ENCODE results near the gene SCMH1. TPM values are rescaled to one million over a fixed set of nuclear protein-coding genes. Genes with fewer than 3 reads are reported as not detected.
"Not testable (repeated sequence)": the region's sequence is repeated elsewhere in the genome, so short reads cannot be mapped to it uniquely, and the experiment has no call there.

SCMH1 gene
- total RNA-seq, 2 experiments from 2014 or later = 25.1 to 30.3 TPM

DNA sequence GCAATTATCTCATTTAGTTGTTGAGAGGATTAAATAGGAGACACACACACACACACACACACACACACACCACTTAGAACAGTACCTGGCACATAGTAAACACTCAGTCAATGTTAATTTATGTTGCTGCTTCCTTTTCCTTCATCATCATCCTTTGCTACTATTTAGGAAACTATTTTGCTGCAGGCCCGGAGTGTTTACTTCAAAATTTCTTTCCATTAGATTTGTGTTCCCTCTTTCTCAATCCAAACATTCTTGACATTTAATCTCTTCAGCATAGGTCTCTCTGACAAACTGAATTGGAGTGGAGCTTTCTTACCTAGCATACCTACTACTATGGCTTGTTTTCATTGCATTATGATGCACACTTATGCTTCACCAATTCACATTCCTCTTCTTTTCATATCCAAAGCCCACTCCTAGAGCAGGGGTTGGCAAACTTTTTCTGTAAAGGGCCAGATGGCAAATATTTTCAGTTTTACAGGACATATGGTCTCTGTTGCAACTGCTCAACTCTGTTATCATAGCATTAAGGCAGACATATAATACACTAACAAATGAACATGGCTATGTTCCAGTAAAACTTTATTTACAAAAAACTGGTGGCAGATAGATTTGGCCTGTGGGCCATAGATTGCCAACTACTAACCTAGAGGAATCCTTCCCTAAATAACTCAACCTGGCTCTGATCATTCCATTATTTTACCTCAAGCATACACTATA lies 49.5 kb downstream of the SCMH1 start:
- CTCF ChIA-PET = no interaction called here
- Mint-ChIP-seq H3K27me3 (ENCODE audit: low read depth) (no peaks in the 10 kb centered on the region), H3K4me3 (no peak overlapping the region), H3K4me1 (ENCODE audit: low read depth) (no peaks in the 10 kb centered on the region), H3K27ac (no peak overlapping the region), H3K9me3 (ENCODE audit: insufficient read depth) (no peaks in the 10 kb centered on the region), H3K36me3 (ENCODE audit: low read depth) (no peaks in the 10 kb centered on the region)
- DNase-seq = no peak
- POLR2A ChIA-PET = no interaction called here
- no peak for ATAC-seq

GRCh38 chr1:41184446-41184845 lies 57.7 kb downstream of the SCMH1 start:
- no peak for DNase-seq
- ChIA-PET POLR2A (no interaction called here), CTCF (interaction anchor here (1.1 kb wide), 1 partner anchor 12 kb away, joined by 3 read pairs; no protein-coding TSS in a partner anchor)
- Mint-ChIP-seq H3K36me3 (ENCODE audit: low read depth) (peaks cover 10% of the 10 kb centered on the region), H3K27me3 (ENCODE audit: low read depth) (no peaks in the 10 kb centered on the region), H3K27ac (no peak overlapping the region), H3K4me3 (no peak overlapping the region), H3K4me1 (ENCODE audit: low read depth) (no peaks in the 10 kb centered on the region), H3K9me3 (ENCODE audit: insufficient read depth) (no peaks in the 10 kb centered on the region)
- ATAC-seq = no peak

DNA sequence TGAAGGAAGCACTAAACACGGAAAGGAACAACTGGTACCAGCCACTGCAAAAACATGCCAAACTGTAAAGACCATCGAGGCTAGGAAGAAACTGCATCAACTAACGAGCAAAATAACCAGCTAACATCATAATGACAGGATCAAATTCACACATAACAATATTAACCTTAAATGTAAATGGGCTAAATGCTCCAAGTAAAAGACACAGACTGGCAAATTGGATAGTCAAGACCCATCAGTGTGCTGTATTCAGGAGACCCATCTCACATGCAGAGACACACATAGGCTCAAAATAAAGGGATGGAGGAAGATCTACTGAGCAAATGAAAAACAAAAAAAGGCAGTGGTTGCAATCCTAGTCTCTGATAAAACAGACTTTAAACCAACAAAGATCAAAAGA lies 63.9 kb downstream of the SCMH1 start:
- CTCF ChIA-PET; H3K9me3 Mint-ChIP-seq (ENCODE audit: insufficient read depth); ATAC-seq; H3K27ac Mint-ChIP-seq; H3K27me3 Mint-ChIP-seq (ENCODE audit: low read depth); DNase-seq; H3K4me1 Mint-ChIP-seq (ENCODE audit: low read depth); H3K4me3 Mint-ChIP-seq; POLR2A ChIA-PET: not testable (repeated sequence)
- peaks cover 22% of the 10 kb centered on the region for H3K36me3 Mint-ChIP-seq (ENCODE audit: low read depth)

DNA sequence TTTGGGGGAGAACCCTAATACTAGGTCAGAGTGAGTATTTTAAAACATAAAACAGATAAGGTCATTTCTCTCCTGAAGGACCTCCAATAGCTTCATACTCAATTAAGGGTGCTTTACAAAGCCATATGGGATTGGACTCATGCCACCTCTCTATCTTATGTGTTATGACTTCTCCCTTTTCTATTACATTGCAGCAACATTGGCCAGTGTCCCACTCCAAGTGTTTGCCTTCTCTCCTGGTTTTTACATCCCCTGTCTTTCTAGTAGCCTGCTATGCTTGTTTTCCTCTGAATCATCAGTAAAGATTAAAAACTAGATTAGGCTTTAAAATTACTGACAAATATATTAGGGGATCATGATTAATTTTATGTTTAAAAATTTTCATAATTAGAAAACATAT lies 66.6 kb downstream of the SCMH1 start:
- no peaks in the 10 kb centered on the region for H3K4me1 Mint-ChIP-seq (ENCODE audit: low read depth)
- H3K27me3 Mint-ChIP-seq (ENCODE audit: low read depth) = no peaks in the 10 kb centered on the region
- CTCF ChIA-PET = interaction anchor here (0.8 kb wide), 1 partner anchor 242 kb away, joined by 3 read pairs; no protein-coding TSS in a partner anchor
- no peaks in the 10 kb centered on the region for H3K9me3 Mint-ChIP-seq (ENCODE audit: insufficient read depth)
- H3K27ac Mint-ChIP-seq = no peak overlapping the region
- POLR2A ChIA-PET = no interaction called here
- peaks cover 19% of the 10 kb centered on the region for H3K36me3 Mint-ChIP-seq (ENCODE audit: low read depth)
- H3K4me3 Mint-ChIP-seq = no peak overlapping the region
- ATAC-seq = no peak
- DNase-seq = no peak

DNA sequence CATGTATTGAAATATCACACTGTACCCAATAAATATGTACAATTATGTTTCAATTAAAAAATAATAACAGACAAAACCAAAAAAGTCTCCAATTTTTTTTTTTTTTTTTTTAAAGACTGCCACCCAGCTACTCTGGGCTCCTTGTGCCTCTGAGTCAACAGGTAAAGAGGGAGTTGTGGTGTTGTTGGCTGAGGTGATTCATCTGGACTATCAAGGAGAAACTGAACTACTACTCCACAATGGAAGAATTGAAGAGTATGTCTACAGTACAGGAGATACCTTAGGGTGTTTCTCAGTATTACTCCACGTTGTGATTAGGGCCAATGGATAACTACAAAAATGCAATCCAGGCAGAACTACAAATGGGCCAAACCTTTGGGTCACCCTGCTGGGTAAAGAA lies 67.9 kb downstream of the SCMH1 start:
- Mint-ChIP-seq H3K4me3 (no peak overlapping the region), H3K27ac (no peak overlapping the region), H3K4me1 (ENCODE audit: low read depth) (no peaks in the 10 kb centered on the region), H3K27me3 (ENCODE audit: low read depth) (no peaks in the 10 kb centered on the region), H3K9me3 (ENCODE audit: insufficient read depth) (no peaks in the 10 kb centered on the region), H3K36me3 (ENCODE audit: low read depth) (peaks cover 15% of the 10 kb centered on the region)
- ATAC-seq (no peak), DNase-seq (no peak)
- ChIA-PET CTCF (no interaction called here), POLR2A (interaction anchor here (0.6 kb wide), 1 partner anchor 1726 kb away, joined by 4 read pairs; no protein-coding TSS in a partner anchor)

- no peak for ATAC-seq
- no peak for DNase-seq
- CTCF ChIA-PET = no interaction called here
- no peak overlapping the region for H3K27ac Mint-ChIP-seq
- H3K27me3 Mint-ChIP-seq (ENCODE audit: low read depth) = no peaks in the 10 kb centered on the region
- H3K4me1 Mint-ChIP-seq (ENCODE audit: low read depth) = no peaks in the 10 kb centered on the region
- H3K4me3 Mint-ChIP-seq = no peak overlapping the region
- peaks cover 18% of the 10 kb centered on the region for H3K36me3 Mint-ChIP-seq (ENCODE audit: low read depth)
- POLR2A ChIA-PET = no interaction called here
- peaks cover 2% of the 10 kb centered on the region for H3K9me3 Mint-ChIP-seq (ENCODE audit: insufficient read depth)
Measured at GRCh38 chr1:41173651-41174050, 68.5 kb downstream of the SCMH1 start.

- Mint-ChIP-seq H3K9me3 (ENCODE audit: insufficient read depth) (peaks cover 23% of the 10 kb centered on the region), H3K4me3 (no peak overlapping the region), H3K27ac (no peak overlapping the region), H3K4me1 (ENCODE audit: low read depth) (no peaks in the 10 kb centered on the region), H3K27me3 (ENCODE audit: low read depth) (no peaks in the 10 kb centered on the region), H3K36me3 (ENCODE audit: low read depth) (peaks cover 25% of the 10 kb centered on the region)
- CTCF ChIA-PET = interaction anchor here (1.1 kb wide), 1 partner anchor 13 kb away, joined by 3 read pairs; no protein-coding TSS in a partner anchor
- no peak for ATAC-seq
- POLR2A ChIA-PET = no interaction called here
- DNase-seq = no peak
Measured at GRCh38 chr1:41171266-41171874, 70.7 kb downstream of the SCMH1 start.

- peaks cover 23% of the 10 kb centered on the region for H3K9me3 Mint-ChIP-seq (ENCODE audit: insufficient read depth)
- no peak for ATAC-seq
Measured at GRCh38 chr1:41169799-41170180, 72.3 kb downstream of the SCMH1 start.

GRCh38 chr1:41169066-41169798 lies 72.9 kb downstream of the SCMH1 start:
- peaks cover 2% of the 10 kb centered on the region for H3K4me1 Mint-ChIP-seq (ENCODE audit: low read depth)
- ChIA-PET POLR2A (no interaction called here), CTCF (interaction anchor here (0.7 kb wide), 1 partner anchor 246 kb away, joined by 3 read pairs; no protein-coding TSS in a partner anchor)
- H3K27me3 Mint-ChIP-seq (ENCODE audit: low read depth) = no peaks in the 10 kb centered on the region
- H3K27ac Mint-ChIP-seq = no peak overlapping the region
- ATAC-seq (no peak), DNase-seq (no peak)
- H3K4me3 Mint-ChIP-seq = no peak overlapping the region
- H3K36me3 Mint-ChIP-seq (ENCODE audit: low read depth) = peaks cover 18% of the 10 kb centered on the region
- H3K9me3 Mint-ChIP-seq (ENCODE audit: insufficient read depth) = peaks cover 23% of the 10 kb centered on the region

More at GRCh38 chr1:41169799-41170180, 72.3 kb downstream of the SCMH1 start:
- Mint-ChIP-seq H3K4me3 (no peak overlapping the region), H3K4me1 (ENCODE audit: low read depth) (peaks cover 2% of the 10 kb centered on the region), H3K27ac (no peak overlapping the region), H3K36me3 (ENCODE audit: low read depth) (peaks cover 20% of the 10 kb centered on the region), H3K27me3 (ENCODE audit: low read depth) (no peaks in the 10 kb centered on the region)
- DNase-seq = no peak
- POLR2A ChIA-PET = no interaction called here
- CTCF ChIA-PET = no interaction called here

- H3K4me3 Mint-ChIP-seq = no peak overlapping the region
- peaks cover 2% of the 10 kb centered on the region for H3K4me1 Mint-ChIP-seq (ENCODE audit: low read depth)
- peaks cover 17% of the 10 kb centered on the region for H3K36me3 Mint-ChIP-seq (ENCODE audit: low read depth)
- ChIA-PET POLR2A (no interaction called here), CTCF (no interaction called here)
- DNase-seq (no peak), ATAC-seq (no peak)
- no peak overlapping the region for H3K27ac Mint-ChIP-seq
- no peaks in the 10 kb centered on the region for H3K27me3 Mint-ChIP-seq (ENCODE audit: low read depth)
- peaks cover 23% of the 10 kb centered on the region for H3K9me3 Mint-ChIP-seq (ENCODE audit: insufficient read depth)
Measured at GRCh38 chr1:41167667-41168066, 74.4 kb downstream of the SCMH1 start.

- H3K27me3 Mint-ChIP-seq (ENCODE audit: low read depth) = no peaks in the 10 kb centered on the region
- H3K4me3 Mint-ChIP-seq = no peak overlapping the region
- H3K9me3 Mint-ChIP-seq (ENCODE audit: insufficient read depth) = peaks cover 23% of the 10 kb centered on the region
- DNase-seq (no peak), ATAC-seq (no peak)
- peaks cover 17% of the 10 kb centered on the region for H3K36me3 Mint-ChIP-seq (ENCODE audit: low read depth)
- ChIA-PET CTCF (no interaction called here), POLR2A (no interaction called here)
- no peak overlapping the region for H3K27ac Mint-ChIP-seq
- peaks cover 2% of the 10 kb centered on the region for H3K4me1 Mint-ChIP-seq (ENCODE audit: low read depth)
Measured at GRCh38 chr1:41164727-41165126, 77.4 kb downstream of the SCMH1 start.

- ATAC-seq = no peak
- DNase-seq = no peak
- H3K27me3 Mint-ChIP-seq (ENCODE audit: low read depth) = no peaks in the 10 kb centered on the region
- ChIA-PET POLR2A (no interaction called here), CTCF (no interaction called here)
- H3K4me3 Mint-ChIP-seq = no peak overlapping the region
- H3K36me3 Mint-ChIP-seq (ENCODE audit: low read depth) = no peaks in the 10 kb centered on the region
- H3K27ac Mint-ChIP-seq = no peak overlapping the region
- H3K4me1 Mint-ChIP-seq (ENCODE audit: low read depth) = peaks cover 2% of the 10 kb centered on the region
- peaks cover 8% of the 10 kb centered on the region for H3K9me3 Mint-ChIP-seq (ENCODE audit: insufficient read depth)
Measured at GRCh38 chr1:41162441-41162840, 79.7 kb downstream of the SCMH1 start.

All from activated CD8-positive, alpha-beta T cell treated with anti-CD3 and anti-CD28 coated beads, Interleukin-2, amount 10 ng/mL, durations not matched to agents 7 days and 5 days (primary cell).